DMS53 treated with DMSO at 0.1 percent for 48 hours (cell line): Measurements from ENCODE around the gene ENG.
A peak's percentile ranks its signal among the peaks of the same experiment; 100 is the strongest.
"Not testable (repeated sequence)": the region's sequence is repeated elsewhere in the genome, so short reads cannot be mapped to it uniquely, and the experiment has no call there.

Experiments
- DNase-seq: peaks from one replicate; lab custom pipeline; 2025; ENCODE audit not compliant: unreplicated experiment; lab: John Stamatoyannopoulos, UW

ENG gene

GRCh38 chr9:127794001-127794791, 60.3 kb downstream of the ENG start:
- DNase-seq = no peak

- DNase-seq = no peak
These were observed 61.3 kb downstream of the ENG start for GRCh38 chr9:127793093-127793708.

DNA sequence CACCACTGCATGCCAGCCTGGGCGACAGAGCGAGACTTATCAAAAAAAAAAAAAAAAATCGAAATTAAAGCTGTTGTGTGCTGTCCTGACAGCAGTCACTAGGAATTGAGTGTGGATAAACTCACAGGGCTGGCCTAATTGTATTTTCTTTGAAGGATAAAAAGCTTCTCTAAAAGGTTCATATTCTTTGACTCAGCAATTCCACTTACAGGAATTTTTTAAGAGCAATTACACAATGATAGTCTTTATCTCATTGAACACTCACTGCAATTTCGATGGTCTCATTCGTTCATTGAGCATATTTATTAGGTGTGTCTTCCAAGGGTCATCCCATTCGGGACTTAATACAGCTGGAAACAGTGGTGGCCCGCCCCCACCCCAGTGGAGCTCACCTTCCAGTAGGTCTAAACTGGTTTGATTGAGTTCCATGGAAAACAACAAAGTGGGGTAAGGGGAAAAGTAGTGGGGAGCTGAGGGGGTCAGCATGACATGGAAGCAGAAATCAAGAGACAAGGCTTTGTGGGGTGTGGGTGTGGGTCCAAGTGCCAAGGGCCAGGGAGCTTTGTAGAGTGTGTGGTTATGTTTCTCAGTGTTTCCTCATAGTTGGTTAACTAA, 61.9 kb downstream of the ENG start:
- DNase-seq = no peak

GRCh38 chr9:127791085-127791484, 63.4 kb downstream of the ENG start:
- no peak for DNase-seq

- no peak for DNase-seq
These were observed 64.2 kb downstream of the ENG start for GRCh38 chr9:127790094-127790855.

DNA sequence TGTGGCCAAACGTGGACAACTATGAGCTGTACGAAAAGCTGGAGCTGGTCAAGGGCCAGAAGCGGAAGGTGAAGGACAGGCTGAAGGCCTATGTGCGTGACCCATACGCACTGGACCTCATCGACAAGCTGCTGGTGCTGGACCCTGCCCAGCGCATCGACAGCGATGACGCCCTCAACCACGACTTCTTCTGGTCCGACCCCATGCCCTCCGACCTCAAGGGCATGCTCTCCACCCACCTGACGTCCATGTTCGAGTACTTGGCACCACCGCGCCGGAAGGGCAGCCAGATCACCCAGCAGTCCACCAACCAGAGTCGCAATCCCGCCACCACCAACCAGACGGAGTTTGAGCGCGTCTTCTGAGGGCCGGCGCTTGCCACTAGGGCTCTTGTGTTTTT, 65.3 kb downstream of the ENG start:
- DNase-seq = no peak

DNA sequence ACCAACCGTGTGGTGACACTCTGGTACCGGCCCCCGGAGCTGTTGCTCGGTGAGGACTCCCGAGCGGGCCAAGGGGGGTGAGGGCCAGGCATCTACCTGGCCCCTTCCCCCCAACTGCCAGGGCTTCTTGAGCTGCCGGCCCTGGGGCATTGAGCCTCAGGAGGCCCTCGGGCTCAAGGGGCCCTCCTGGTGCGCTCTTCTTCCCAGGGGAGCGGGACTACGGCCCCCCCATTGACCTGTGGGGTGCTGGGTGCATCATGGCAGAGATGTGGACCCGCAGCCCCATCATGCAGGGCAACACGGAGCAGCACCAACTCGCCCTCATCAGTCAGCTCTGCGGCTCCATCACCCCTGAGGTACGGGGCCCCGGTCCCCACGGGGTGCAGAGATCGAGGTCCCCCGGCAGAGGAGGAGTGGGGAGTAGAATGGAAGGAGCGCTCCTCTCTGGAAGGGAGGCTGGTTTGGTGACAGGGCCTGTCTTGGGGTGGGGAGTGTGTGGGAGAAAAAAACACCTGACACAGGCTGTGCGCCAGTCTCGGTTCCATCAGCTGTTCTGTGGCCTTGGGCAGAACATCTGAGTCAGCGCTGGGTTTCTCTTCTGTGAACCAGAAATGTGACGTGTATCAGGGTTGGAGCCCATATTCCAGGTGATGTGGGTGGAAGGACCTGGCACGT, 66.0 kb downstream of the ENG start:
- DNase-seq = no peak

DNA sequence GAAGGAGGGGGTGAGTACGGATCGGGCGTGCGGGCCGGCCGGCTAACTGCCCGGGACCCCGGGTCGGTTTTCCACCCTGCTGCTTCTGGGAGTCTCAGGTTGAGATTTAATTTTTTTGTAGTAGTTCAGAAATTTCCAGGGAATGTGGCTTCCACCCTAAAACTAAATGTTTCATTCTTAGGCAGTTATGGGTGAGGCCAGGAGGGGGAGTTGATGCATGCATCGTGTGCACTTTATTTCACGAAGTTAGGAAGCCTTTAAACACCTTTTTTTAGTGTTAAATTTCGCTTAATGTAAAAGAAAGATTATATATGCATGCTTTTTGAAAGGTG, 67.7 kb downstream of the ENG start:
- no peak for DNase-seq

- DNase-seq = peak; percentile 66
These were observed 68.3 kb downstream of the ENG start, which contains the start of gene CDK9 for GRCh38 chr9:127785933-127786772. Gene CDK9 (plus strand): TSS chr9:127786034. CDS start chr9:127786149, 115 bp downstream.

- peak; percentile 77 for DNase-seq
These were observed 69.2 kb downstream of the ENG start for GRCh38 chr9:127785023-127785932.

DNA sequence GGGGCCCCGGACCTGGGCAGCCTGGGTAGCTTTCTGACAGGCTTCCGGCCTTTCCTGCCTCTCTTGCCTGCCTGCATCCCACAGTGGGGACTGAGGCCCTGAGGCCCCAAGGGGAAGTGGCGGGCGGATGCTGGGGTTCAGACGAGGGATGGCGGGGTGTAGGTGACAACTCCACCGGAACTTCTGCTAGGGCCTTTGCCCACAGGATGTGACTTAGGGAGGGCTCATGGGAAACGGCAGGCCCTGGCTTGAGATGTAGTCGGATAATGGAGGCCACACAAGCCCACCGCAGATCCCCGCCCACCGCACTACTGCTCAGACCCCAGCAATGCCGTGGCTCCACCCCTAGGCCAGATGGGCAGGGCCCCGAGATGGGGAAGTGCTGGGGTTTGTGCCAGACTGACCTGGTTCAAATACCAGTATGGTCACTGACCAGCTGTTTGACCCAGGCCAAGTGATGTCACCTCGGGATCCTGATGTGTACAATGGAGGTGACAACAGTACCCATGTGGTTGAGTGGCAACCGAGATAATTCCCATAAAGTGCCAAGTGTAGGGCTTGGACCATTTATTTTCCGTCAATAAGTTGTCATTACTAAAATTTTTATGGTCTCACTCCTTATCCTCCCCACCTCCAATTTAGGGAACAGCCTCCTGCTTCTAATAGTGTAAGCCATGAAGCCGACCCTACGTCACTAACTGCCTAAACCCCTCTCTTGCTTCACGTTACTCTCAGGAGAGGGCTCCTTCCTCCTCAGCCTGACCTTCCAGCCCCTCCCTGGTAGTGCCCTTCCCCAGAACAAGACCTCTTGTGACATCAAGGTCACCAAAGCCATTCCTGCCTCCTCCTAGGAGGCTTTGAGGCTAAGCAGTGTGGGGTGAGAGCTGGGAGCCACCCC, 71.1 kb downstream of the ENG start:
- no peak for DNase-seq

DNA sequence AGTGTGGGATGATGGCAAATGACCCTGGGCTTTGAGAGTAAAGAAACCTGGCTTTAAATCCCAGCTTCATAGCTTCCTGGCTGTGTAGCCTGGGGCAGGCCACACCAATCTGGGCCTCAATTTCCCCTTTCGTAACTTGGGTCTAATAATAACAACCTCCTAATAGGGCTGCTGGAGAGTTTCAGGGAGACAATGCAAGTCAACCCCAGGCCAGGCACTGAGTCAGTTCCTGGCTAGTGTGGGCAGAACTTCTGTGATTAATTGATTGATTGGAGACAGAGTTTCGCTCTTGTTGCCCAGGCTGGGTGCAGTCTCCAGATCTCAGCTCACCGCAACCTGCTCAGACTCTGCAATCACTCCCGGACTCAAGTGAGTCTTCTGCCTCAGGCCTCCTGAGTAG, 72.7 kb downstream of the ENG start:
- DNase-seq = no peak

GRCh38 chr9:127780909-127781308, 73.5 kb downstream of the ENG start:
- not testable (repeated sequence) for DNase-seq

DNA sequence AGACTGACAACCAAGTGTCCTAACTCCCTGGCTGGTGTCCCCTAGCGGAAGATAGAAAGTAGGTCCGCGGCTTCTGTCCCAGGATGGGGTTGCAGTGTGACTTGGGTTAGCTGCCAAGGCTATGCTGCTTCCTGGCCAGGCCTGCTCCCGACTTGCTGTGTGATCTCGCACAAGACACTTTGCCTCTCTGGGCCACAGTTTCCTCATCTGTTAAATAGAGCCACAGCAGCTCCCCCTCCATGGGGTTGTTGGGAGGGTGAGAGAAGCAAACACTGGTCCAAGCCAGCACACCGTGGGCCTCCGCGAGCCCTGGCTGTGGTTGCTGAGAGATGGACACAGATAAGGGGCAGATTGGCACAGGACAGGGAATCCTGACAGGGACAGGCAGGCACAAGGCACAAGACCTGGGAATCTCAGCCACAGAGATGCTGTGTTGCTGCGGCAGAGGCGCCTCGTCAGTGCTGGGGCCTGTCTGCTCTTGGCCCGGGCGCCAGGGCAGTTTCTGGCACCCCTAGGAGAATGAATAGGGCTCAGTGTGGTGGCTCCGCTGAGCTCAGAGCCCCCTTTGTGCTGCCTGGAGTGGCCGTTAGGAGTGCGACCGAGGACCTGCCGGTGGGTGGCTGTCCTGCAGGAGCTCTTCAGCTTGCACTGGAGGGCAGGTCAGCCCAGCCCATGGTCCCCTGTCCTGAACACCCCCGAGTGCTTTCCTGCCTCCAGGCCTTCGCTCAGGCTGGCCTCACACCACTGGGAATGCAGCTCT, 74.2 kb downstream of the ENG start:
- no peak for DNase-seq

GRCh38 chr9:127779136-127779981, 75.1 kb downstream of the ENG start:
- no peak for DNase-seq
